ENCODE measurements around the gene TRIM13. TPM values are rescaled to one million over a fixed set of nuclear protein-coding genes. Genes with fewer than 3 reads are reported as not detected.

Gene TRIM13
- total RNA-seq, 1 donor from 2014 or later: 17.9 TPM

DNA sequence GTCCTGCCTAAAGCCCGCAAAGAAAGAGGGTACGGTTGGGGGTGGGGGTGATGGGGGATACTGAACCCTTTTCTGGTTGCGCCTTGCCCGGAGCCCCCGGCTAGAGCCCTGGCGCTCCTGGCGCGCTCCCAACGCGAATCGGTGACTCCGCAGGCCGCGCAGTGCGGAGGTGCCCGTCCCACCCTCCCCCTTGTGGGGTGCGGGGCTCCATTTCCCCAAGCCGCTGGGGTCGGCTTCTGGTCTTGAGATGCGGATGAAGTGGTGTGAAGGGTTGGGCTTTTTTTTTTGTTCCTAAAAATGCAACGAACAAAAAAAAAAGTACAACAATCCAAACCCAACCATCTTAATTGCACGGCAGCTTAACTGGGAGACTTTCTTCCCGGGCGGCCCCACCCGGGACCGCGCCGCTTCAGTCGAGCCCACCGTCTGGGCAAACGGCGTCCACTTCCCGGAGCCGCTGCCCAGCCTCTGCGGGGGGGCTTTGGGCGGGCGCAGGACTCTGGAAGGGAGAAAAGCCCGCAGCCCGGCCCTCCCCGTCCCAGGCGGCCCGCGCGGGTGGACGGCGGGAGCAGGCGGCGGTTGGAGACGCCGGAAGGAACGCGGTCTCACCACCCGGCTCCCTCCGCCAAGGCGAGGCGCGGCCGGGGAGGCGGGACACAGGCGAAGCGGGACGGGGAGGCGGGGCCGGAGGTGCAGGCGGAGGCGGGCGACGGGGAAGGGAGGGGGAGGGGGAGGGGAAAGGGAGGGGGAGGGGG is 504 bp upstream of the TRIM13 start:
- intact Hi-C loops (cut with micrococcal nuclease): loop anchor here (2.0 to 5.0 kb wide), 5 partner anchors 46 to 1586 kb away; partner anchors contain the start of genes CAB39L, KPNA3, SETDB2 and WDFY2

GRCh38 chr13:49997955-49998354 is 1.1 kb downstream of the TRIM13 start:
- intact Hi-C loops (cut with micrococcal nuclease): loop anchor here (1.0 to 5.0 kb wide), 10 partner anchors 44 to 1584 kb away; partner anchors contain the start of genes CAB39L, KPNA3, SETDB2 and SPRYD7

GRCh38 chr13:49998714-49999624 is 2.1 kb downstream of the TRIM13 start:
- intact Hi-C loops (cut with micrococcal nuclease): loop anchor here (5.0 kb wide), 4 partner anchors 43 to 1583 kb away; partner anchors contain the start of genes CAB39L, SETDB2 and WDFY2

DNA sequence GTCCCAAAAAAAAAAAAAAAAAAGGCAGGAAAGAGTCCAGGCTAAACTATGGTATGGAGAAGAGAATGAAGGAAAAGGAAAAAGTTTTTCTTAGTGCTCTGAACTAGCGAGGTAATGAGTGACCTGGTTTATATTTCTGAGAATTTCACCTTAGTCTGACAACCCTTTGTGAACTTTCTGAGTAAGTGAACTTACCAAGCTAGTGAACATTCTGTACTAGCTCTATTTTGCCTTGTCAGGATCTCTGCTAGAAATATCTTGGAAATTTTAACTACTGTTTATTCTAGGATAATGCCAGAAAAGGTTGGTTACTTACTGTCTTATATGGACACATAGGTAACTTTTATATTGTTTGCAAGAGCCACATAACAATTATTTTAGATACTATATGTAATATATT is 4.4 kb downstream of the TRIM13 start:
- intact Hi-C loops (cut with micrococcal nuclease): no loop called here

- intact Hi-C loops (cut with micrococcal nuclease): no loop called here
Measured at GRCh38 chr13:50006426-50007135, 9.7 kb downstream of the TRIM13 start.

GRCh38 chr13:50011461-50011860 is 14.6 kb downstream of the TRIM13 start:
- intact Hi-C loops (cut with micrococcal nuclease): no loop called here

GRCh38 chr13:50012396-50013169 is 15.7 kb downstream of the TRIM13 start:
- intact Hi-C loops (cut with micrococcal nuclease): no loop called here

DNA sequence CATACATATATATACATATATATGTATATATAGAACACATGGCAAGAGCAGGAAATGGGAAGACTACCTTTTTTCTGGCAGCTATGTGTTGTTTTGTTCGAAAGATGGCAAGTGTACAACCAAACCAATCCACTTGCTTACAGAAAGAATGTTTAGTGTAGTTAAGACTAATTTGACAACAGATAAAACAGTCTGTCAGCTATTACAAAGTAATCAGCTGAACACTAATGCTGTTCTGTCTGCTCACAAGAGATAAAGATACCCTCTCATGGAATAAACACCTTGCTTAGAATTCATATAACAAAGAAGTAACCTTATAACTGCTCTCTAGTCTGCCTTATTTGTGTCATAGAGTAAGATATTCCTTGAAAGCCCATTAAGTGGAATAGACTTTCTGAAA is 17.5 kb downstream of the TRIM13 start:
- intact Hi-C loops (cut with micrococcal nuclease): no loop called here

DNA sequence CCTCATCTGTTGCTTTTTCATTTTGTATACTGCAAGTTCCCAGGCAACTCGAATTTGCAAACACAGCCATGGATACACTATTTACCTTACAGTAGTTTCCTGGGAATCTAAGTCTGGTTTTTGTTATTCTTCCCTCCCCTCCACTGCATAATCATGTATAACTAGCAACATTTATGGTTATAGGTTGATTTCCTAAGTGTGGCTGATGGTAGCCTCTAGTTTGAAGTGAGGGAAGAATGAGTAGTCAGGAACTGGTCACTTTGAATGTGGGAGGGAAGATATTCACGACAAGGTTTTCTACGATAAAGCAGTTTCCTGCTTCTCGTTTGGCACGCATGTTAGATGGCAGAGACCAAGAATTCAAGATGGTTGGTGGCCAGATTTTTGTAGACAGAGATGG is 18.4 kb downstream of the TRIM13 start, which contains the start of gene KCNRG:
Gene KCNRG, plus strand, starts transcription at position 187 of the 400 bp plus-strand sequence. Its CDS starts 50 bp downstream, at position 237.
- intact Hi-C loops (cut with micrococcal nuclease): no loop called here

DNA sequence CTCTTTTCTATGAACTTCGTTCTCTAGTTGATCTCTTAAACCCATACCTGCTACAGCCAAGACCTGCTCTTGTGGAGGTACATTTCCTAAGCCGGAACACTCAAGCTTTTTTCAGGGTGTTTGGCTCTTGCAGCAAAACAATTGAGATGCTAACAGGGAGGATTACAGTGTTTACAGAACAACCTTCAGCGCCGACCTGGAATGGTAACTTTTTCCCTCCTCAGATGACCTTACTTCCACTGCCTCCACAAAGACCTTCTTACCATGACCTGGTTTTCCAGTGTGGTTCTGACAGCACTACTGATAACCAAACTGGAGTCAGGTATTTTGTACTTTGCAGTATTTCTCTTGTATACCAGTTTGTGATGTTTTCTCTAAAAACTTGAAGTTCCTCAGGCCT is 18.9 kb downstream of the TRIM13 start:
- intact Hi-C loops (cut with micrococcal nuclease): no loop called here

GRCh38 chr13:50016444-50016843 is 19.6 kb downstream of the TRIM13 start:
- intact Hi-C loops (cut with micrococcal nuclease): no loop called here

GRCh38 chr13:50017819-50018218 is 21.0 kb downstream of the TRIM13 start:
- intact Hi-C loops (cut with micrococcal nuclease): no loop called here

DNA sequence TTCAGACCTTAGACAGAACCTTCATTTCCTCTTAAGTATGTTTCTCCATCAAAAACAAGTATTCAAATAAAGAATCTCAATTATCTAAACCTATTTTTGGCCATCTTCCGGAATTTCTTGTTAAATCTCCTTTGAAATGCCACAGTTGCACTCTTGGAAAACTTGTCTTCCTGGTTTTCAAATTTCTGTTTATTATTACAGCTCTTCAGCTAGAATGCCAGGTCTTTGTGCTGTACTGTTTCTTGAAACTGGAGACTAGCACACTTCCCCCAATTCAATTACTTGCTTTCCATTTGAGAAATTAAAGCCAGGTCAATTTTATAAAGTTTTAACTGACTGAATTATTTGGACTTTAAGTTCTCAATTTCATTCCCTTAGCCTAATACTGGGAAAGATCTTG is 28.6 kb downstream of the TRIM13 start:
- intact Hi-C loops (cut with micrococcal nuclease): no loop called here

- intact Hi-C loops (cut with micrococcal nuclease): no loop called here
Measured at GRCh38 chr13:50026788-50027473, 30.1 kb downstream of the TRIM13 start.

DNA sequence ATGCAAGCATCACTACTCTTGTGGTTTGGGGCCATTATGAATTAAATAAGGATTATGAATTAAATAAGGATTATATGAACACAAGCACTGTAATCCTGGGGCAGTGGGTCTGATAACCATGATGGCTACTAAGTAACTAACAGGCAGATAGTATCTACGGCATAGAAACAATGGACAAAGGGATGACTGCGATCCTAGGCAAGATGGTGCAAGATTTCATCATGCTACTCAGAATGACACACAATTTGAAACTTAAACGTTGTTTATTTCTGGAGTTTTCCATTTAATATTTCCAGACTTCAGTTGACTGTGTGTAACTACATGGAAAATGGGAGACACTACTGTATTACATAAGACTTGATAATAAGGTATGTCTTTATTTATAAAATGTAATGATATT is 33.5 kb downstream of the TRIM13 start:
- intact Hi-C loops (cut with micrococcal nuclease): no loop called here

DNA sequence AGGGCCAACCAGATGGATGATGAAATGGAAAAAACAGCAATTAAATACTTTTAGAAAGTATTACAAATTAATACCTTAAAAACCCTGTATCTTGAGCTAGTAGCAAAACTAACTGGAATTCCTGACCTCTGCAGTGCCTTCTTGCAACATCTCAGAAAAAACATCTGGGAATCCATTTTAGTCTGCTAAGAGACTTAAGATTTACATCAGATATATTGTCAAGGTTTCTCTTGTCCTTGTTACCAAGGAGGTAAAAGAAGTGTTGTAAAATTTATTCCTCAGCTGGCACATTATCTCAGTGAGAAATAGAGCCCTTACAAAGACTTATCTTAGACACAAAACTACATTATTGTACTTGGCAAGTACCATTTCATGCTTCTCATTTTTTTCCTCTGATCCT is 36.9 kb downstream of the TRIM13 start:
- intact Hi-C loops (cut with micrococcal nuclease): no loop called here

GRCh38 chr13:50037788-50038187 is 40.9 kb downstream of the TRIM13 start:
- intact Hi-C loops (cut with micrococcal nuclease): no loop called here

DNA sequence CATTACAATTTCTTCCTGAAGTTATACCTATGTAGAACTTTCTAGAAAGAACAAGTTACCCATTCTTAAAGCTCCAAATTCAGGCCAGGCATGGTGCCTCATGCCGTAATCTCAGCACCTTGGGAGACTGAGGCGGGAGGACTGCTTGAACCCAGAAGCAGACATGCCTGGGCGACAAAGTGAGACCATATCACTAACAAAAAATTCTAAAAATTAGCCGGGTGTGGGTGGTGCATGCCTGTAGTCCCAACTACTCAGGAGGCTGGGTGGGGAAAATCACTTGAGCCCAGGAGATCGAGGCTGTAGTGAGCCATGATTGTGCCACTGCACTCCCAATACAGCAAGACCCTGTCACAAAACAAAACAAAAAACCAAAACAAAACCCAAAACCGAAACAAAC is 41.4 kb downstream of the TRIM13 start:
- intact Hi-C loops (cut with micrococcal nuclease): no loop called here

- intact Hi-C loops (cut with micrococcal nuclease): no loop called here
Measured at GRCh38 chr13:50052478-50052877, 55.6 kb downstream of the TRIM13 start.

- intact Hi-C loops (cut with micrococcal nuclease): loop anchor here (2.0 kb wide), 1 partner anchor 17 kb away; no protein-coding TSS in a partner anchor
Measured at GRCh38 chr13:50053844-50054243, 57.0 kb downstream of the TRIM13 start.
